ENCODE results near the gene MARK4. TPM values are rescaled to one million over a fixed set of nuclear protein-coding genes. Genes with fewer than 3 reads are reported as not detected.

Gene MARK4
- total RNA-seq, 1 donor, result 9.8 TPM

DNA sequence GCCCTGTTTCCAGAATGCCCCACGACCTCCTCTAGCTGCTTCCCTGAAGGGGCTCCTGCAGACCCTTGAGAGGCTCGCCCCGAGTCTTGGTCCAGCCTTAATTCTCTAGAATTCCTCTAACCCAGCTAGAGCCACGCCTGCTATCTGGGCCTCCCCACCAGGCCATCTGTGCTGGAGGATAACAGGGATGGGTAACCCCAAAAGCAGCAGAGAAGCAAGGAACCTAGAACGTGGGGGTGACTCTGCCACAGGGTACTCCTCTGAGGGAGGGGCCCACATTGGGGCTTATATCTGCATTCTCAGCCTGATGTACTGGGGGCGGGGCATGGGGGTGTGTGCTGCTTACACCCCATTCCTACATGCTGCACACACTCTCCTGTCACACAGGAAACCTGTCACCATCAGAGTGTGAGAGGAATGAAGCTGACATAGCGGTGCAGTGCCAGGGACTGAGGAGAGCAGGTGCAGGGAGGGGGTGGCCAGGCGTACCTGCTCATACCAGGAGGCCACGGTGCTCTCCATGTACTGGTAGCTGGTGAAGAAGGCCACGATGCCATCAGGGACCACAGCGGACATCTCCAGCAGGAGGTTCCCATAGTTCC, 103.3 kb downstream of the MARK4 start:
- no peak for DNase-seq (ENCODE audit: low read depth)
- H3K4me3 ChIP-seq (ENCODE audit: low read depth, low read length), result no peak overlapping the region
- TF ChIP-seq, protein P1, sequence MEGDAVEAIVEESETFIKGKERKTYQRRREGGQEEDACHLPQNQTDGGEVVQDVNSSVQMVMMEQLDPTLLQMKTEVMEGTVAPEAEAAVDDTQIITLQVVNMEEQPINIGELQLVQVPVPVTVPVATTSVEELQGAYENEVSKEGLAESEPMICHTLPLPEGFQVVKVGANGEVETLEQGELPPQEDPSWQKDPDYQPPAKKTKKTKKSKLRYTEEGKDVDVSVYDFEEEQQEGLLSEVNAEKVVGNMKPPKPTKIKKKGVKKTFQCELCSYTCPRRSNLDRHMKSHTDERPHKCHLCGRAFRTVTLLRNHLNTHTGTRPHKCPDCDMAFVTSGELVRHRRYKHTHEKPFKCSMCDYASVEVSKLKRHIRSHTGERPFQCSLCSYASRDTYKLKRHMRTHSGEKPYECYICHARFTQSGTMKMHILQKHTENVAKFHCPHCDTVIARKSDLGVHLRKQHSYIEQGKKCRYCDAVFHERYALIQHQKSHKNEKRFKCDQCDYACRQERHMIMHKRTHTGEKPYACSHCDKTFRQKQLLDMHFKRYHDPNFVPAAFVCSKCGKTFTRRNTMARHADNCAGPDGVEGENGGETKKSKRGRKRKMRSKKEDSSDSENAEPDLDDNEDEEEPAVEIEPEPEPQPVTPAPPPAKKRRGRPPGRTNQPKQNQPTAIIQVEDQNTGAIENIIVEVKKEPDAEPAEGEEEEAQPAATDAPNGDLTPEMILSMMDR (IDR thresholded peaks at IDR 0.05; ENCODE audit: insufficient read depth, low read length), result no peak

Other genes with a start within 250 kb of the MARK4 start
- gene RELB, start 249.8 kb upstream of the MARK4 start, total RNA-seq (ENCODE audit: low replicate concordance), result 3.4 and 5.9 TPM in 2 replicates
- 14.1 and 32.4 TPM in 2 replicates for gene CLASRP, start 212.2 kb upstream of the MARK4 start, total RNA-seq (ENCODE audit: low replicate concordance)
- 0.27 TPM in 1 of 2 replicates, not detected in the other for gene ZNF296, start 174.8 kb upstream of the MARK4 start, total RNA-seq (ENCODE audit: low replicate concordance)
- gene GEMIN7, start 172.0 kb upstream of the MARK4 start, total RNA-seq (ENCODE audit: low replicate concordance), result 12.6 and 16.0 TPM in 2 replicates
- 28.0 and 179 TPM in 2 replicates for gene PPP1R37, start 158.1 kb upstream of the MARK4 start, total RNA-seq (ENCODE audit: low replicate concordance)
- 0.25 and 0.36 TPM in 2 replicates for gene NKPD1, start 90.3 kb upstream of the MARK4 start, total RNA-seq (ENCODE audit: low replicate concordance)
- 6.9 and 10.1 TPM in 2 replicates for gene TRAPPC6A, start 73.0 kb upstream of the MARK4 start, total RNA-seq (ENCODE audit: low replicate concordance)
- gene BLOC1S3, start 72.5 kb upstream of the MARK4 start, total RNA-seq (ENCODE audit: low replicate concordance), result 7.7 and 16.1 TPM in 2 replicates
- under 0.01 TPM in 1 of 2 replicates, not detected in the other for gene EXOC3L2, start 5.9 kb upstream of the MARK4 start, total RNA-seq (ENCODE audit: low replicate concordance)
- not detected in 2 replicates for gene CKM, start 71.6 kb downstream of the MARK4 start, total RNA-seq (ENCODE audit: low replicate concordance)
- gene KLC3, start 89.5 kb downstream of the MARK4 start, total RNA-seq (ENCODE audit: low replicate concordance), result not detected in 2 replicates
- 22.3 and 34.8 TPM in 2 replicates for gene ERCC2, start 119.3 kb downstream of the MARK4 start, total RNA-seq (ENCODE audit: low replicate concordance)
- 1.3 and 2.8 TPM in 2 replicates for gene PPP1R13L, start 153.8 kb downstream of the MARK4 start, total RNA-seq (ENCODE audit: low replicate concordance)
- gene POLR1G, start 155.4 kb downstream of the MARK4 start, total RNA-seq (ENCODE audit: low replicate concordance), result 3.0 and 5.7 TPM in 2 replicates
- gene ERCC1, start 172.6 kb downstream of the MARK4 start, total RNA-seq (ENCODE audit: low replicate concordance), result 109 and 111 TPM in 2 replicates
- gene FOSB, start 216.7 kb downstream of the MARK4 start, total RNA-seq (ENCODE audit: low replicate concordance), result 0.33 and 0.81 TPM in 2 replicates
- 5.7 and 26.8 TPM in 2 replicates for gene RTN2, start 245.8 kb downstream of the MARK4 start, total RNA-seq (ENCODE audit: low replicate concordance)
- 0.99 and 2.4 TPM in 2 replicates for gene PPM1N, start 247.2 kb downstream of the MARK4 start, total RNA-seq (ENCODE audit: low replicate concordance)

All from fibroblast of the aortic adventitia (primary cell).